KMS-11 (cell line): Measurements from ENCODE around the gene UBTD1.
"Not testable (repeated sequence)": the region's sequence is repeated elsewhere in the genome, so short reads cannot be mapped to it uniquely, and the experiment has no call there.

ENCODE experiments used
- H2AFZ ChIP-seq: fragments of 200-600 bp; sonication (generic); 2 replicates; pipeline ENCODE4 v1.6.1; 2016; ENCODE audit warnings: antibody characterized with exemption, mixed run types, low read depth
- H3K27ac ChIP-seq: fragments of 200-600 bp; sonication (generic); 2 replicates; pipeline ENCODE4 v1.6.1; 2016; ENCODE audit warnings: mild to moderate bottlenecking, mixed run types
- H3K27me3 ChIP-seq: fragments of 200-600 bp; sonication (generic); 2 replicates; pipeline ENCODE4 v1.6.1; 2017; ENCODE audit warnings: mild to moderate bottlenecking, low read depth, mixed run types, moderate library complexity; ENCODE audit not compliant: insufficient read depth
- H3K36me3 ChIP-seq: fragments of 200-600 bp; sonication (generic); 2 replicates; pipeline ENCODE4 v1.6.1; 2017; ENCODE audit warnings: mild to moderate bottlenecking, mixed run types; ENCODE audit not compliant: insufficient read depth
- H3K4me1 ChIP-seq: fragments of 200-600 bp; sonication (generic); 2 replicates; pipeline ENCODE4 v1.6.1; 2016; ENCODE audit warnings: mild to moderate bottlenecking, low read depth, mixed run types; ENCODE audit not compliant: poor library complexity, severe bottlenecking
- H3K4me2 ChIP-seq: fragments of 200-600 bp; sonication (generic); 2 replicates; pipeline ENCODE4 v1.7.0; 2016; ENCODE audit warnings: mild to moderate bottlenecking, mixed run types
- H3K4me3 ChIP-seq: fragments of 200-600 bp; sonication (generic); IDR thresholded peaks from 2 replicates; pipeline ENCODE4 v1.6.1; 2017; ENCODE audit warnings: low read depth, low read length, mixed read lengths; ENCODE audit not compliant: insufficient read depth
- H3K79me2 ChIP-seq: fragments of 200-600 bp; sonication (generic); 2 replicates; pipeline ENCODE4 v1.6.1; 2016; ENCODE audit warnings: low read depth, mixed run types; ENCODE audit not compliant: insufficient read depth
- H3K9ac ChIP-seq: fragments of 200-600 bp; sonication (generic); 2 replicates; pipeline ENCODE4 v1.6.1; 2016; ENCODE audit warnings: mild to moderate bottlenecking, mixed run types
- H4K20me1 ChIP-seq: fragments of 200-600 bp; sonication (generic); 2 replicates; pipeline ENCODE4 v1.6.1; 2016; ENCODE audit warnings: mild to moderate bottlenecking, mixed run types; ENCODE audit not compliant: insufficient read depth
- CTCF ChIP-seq: fragments of 200-600 bp; sonication (generic); conservative IDR thresholded peaks from 2 replicates; pipeline ENCODE4 v1.6.1; 2017; ENCODE audit warnings: low read depth, mild to moderate bottlenecking, antibody characterized with exemption, low read length, moderate library complexity, mixed read lengths

Gene UBTD1

GRCh38 chr10:97550336-97551149, 51.8 kb downstream of the UBTD1 start:
- Histone ChIP-seq H4K20me1 (no peaks in the 10 kb centered on the region), H2AFZ (no peak overlapping the region), H3K4me2 (no peak overlapping the region), H3K79me2 (no peaks in the 10 kb centered on the region), H3K36me3 (no peaks in the 10 kb centered on the region), H3K27me3 (no peaks in the 10 kb centered on the region), H3K4me3 (no peak overlapping the region), H3K27ac (no peak overlapping the region), H3K9ac (no peak overlapping the region), H3K4me1 (peaks cover 9% of the 10 kb centered on the region)
- no peak for TF ChIP-seq CTCF

DNA sequence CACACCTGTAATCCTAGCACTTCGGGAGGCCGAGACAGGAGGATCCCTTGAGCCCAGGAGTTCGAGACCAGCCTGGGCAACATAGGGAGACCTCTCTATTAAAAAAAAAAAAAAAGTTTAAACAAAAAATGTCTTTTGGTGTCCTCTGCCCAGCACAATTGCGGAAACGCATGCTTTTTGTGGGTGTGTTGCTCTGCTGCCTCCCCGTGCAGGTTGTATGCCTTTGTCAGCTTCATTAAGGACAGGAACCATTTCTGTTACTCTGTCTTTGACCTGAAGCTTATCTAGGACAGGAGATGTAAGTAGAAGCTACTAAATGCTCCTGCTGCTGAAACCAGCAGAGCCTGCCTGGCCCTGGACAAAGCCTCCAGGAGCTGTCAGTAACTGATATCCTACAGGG, 52.5 kb downstream of the UBTD1 start:
- TF ChIP-seq CTCF, result no peak
- H4K20me1 ChIP-seq, result no peaks in the 10 kb centered on the region
- peaks cover 9% of the 10 kb centered on the region for H3K4me1 ChIP-seq
- H3K27ac ChIP-seq, result no peak overlapping the region
- no peak overlapping the region for H2AFZ ChIP-seq
- no peaks in the 10 kb centered on the region for H3K79me2 ChIP-seq
- H3K9ac ChIP-seq, result no peak overlapping the region
- no peak overlapping the region for H3K4me3 ChIP-seq
- H3K27me3 ChIP-seq, result no peaks in the 10 kb centered on the region
- no peak overlapping the region for H3K4me2 ChIP-seq
- H3K36me3 ChIP-seq, result no peaks in the 10 kb centered on the region

DNA sequence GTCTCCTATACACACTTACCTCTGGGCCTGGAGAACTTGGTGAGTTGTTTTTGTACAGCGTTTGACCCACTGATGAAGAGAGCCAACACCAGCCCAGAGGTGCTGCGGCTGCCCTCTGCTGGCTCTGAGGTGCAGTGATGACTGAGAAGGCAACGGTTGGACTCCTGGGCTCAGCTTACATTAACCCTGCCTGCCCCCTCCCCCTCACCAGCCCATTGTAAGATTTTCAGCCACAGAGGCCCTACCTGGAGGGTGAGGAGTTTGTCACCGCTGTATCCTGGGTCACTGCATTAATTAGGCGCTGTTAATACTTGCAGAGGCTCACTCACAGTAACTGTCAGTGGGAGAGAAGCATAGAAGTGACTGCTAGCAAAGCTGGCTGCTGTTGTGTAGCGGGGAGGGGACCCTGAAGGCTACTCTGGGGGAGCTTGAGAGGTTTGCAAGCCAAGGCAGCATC, 54.9 kb downstream of the UBTD1 start:
- Histone ChIP-seq H3K36me3 (no peaks in the 10 kb centered on the region), H3K27me3 (no peaks in the 10 kb centered on the region), H3K4me2 (no peak overlapping the region), H3K4me1 (peaks cover 9% of the 10 kb centered on the region), H4K20me1 (no peaks in the 10 kb centered on the region), H3K79me2 (no peaks in the 10 kb centered on the region), H2AFZ (peak overlapping the region; percentile 27; the same call in 1 of the 2 replicates), H3K9ac (no peak overlapping the region), H3K4me3 (no peak overlapping the region), H3K27ac (no peak overlapping the region)
- TF ChIP-seq CTCF, result peak; percentile 64

- H3K9ac ChIP-seq, H3K27me3 ChIP-seq, H2AFZ ChIP-seq, H3K4me2 ChIP-seq, H3K4me3 ChIP-seq, H3K4me1 ChIP-seq, H3K27ac ChIP-seq, H4K20me1 ChIP-seq, H3K36me3 ChIP-seq, H3K79me2 ChIP-seq: not testable (repeated sequence)
Measured at GRCh38 chr10:97554336-97554735, 55.6 kb downstream of the UBTD1 start.

DNA sequence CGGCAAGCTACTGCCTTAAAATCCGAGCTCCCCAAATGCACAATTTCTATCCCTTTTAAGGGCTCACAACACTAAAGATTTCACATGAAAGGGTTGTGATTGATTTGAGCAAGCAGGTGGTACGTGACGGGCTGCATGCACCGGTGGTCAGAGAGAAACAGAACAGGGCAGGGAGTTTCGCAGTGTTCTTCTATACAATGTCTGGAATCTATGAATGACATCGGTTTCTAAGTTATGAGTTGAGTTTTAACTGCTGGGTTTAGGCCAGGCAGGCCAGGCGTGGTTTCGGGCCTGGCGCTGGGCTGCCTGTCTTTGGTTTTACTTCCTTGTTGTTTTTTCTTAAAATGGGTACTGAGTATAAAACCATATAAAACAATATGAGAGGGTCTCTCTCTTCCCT, 56.8 kb downstream of the UBTD1 start:
- H3K9ac ChIP-seq, H3K4me3 ChIP-seq, H3K36me3 ChIP-seq, H2AFZ ChIP-seq, H3K27me3 ChIP-seq, H3K79me2 ChIP-seq, H3K4me1 ChIP-seq, H3K27ac ChIP-seq, H3K4me2 ChIP-seq, H4K20me1 ChIP-seq: not testable (repeated sequence)

- not testable (repeated sequence) for H3K79me2 ChIP-seq, H4K20me1 ChIP-seq, H3K4me3 ChIP-seq, H3K9ac ChIP-seq, H3K27ac ChIP-seq, H3K4me2 ChIP-seq, H3K27me3 ChIP-seq, H3K4me1 ChIP-seq, H2AFZ ChIP-seq, H3K36me3 ChIP-seq
Measured at GRCh38 chr10:97560731-97561381, 62.1 kb downstream of the UBTD1 start.

GRCh38 chr10:97561386-97562077, 62.8 kb downstream of the UBTD1 start:
- H3K4me2 ChIP-seq, H3K4me3 ChIP-seq, H3K27ac ChIP-seq: not testable (repeated sequence)

More at GRCh38 chr10:97561386-97562077, 62.8 kb downstream of the UBTD1 start:
- H3K9ac ChIP-seq, H3K4me1 ChIP-seq, H4K20me1 ChIP-seq, H3K79me2 ChIP-seq, H3K27me3 ChIP-seq, H3K36me3 ChIP-seq, H2AFZ ChIP-seq: not testable (repeated sequence)
